SK-N-SH treated with all-trans-retinoic acid at 6 μM for 48 hours (cell line): Measurements from ENCODE around the gene PSMC1.

Experiments used
- ATAC-seq: fragments of 200-7000 bp; cut with Tn5 transposase; 3 replicates; pipeline ENCODE4 v1.9.1; 2020; ENCODE audit warnings: mild to moderate bottlenecking, moderate library complexity
- ARNTL ChIP-seq: fragments of 450-650 bp; formaldehyde crosslinking; IDR thresholded peaks from 2 replicates; pipeline ENCODE4 v1.5.0; 2020; ENCODE audit warnings: low read depth, mild to moderate bottlenecking, moderate library complexity, borderline replicate concordance
- BACH2 ChIP-seq: fragments of 250-450 bp; sonication (Bioruptor Pico); IDR thresholded peaks from 2 replicates; pipeline ENCODE4 v1.9.0; 2021; ENCODE audit warnings: mild to moderate bottlenecking, borderline replicate concordance
- CREB5 ChIP-seq: fragments of 250-450 bp; sonication (Bioruptor Pico); IDR thresholded peaks from 2 replicates; pipeline ENCODE4 v1.5.1; 2020; ENCODE audit warnings: low read depth, mild to moderate bottlenecking, moderate library complexity
- CSRNP3 ChIP-seq: fragments of 250-450 bp; sonication (Bioruptor Pico); IDR thresholded peaks from 2 replicates; pipeline ENCODE4 v1.5.1; 2021; ENCODE audit warnings: mild to moderate bottlenecking, moderate library complexity
- ESRRG ChIP-seq: fragments of 250-450 bp; sonication (Bioruptor Pico); IDR thresholded peaks from 2 replicates; pipeline ENCODE4 v1.6.1; 2021; ENCODE audit warnings: mild to moderate bottlenecking
- GLIS3 ChIP-seq: fragments of 250-450 bp; sonication (Bioruptor Pico); IDR thresholded peaks from 2 replicates; pipeline ENCODE4 v1.5.0; 2020; ENCODE audit warnings: mild to moderate bottlenecking, moderate library complexity
- ISL1 ChIP-seq: fragments of 250-450 bp; sonication (Bioruptor Pico); IDR thresholded peaks from 2 replicates; pipeline ENCODE4 v2.1.2; 2022; ENCODE audit warnings: mild to moderate bottlenecking, moderate library complexity
- PATZ1 ChIP-seq: fragments of 250-450 bp; sonication (Bioruptor Pico); IDR thresholded peaks from 2 replicates; pipeline ENCODE4 v1.8.0; 2020; ENCODE audit warnings: mild to moderate bottlenecking, moderate library complexity, borderline replicate concordance
- POU6F1 ChIP-seq: fragments of 250-450 bp; sonication (Bioruptor Pico); IDR thresholded peaks from 2 replicates; pipeline ENCODE4 v1.8.0; 2021; ENCODE audit warnings: low read depth, mild to moderate bottlenecking, moderate library complexity, borderline replicate concordance
- PPARA ChIP-seq: fragments of 250-450 bp; sonication (Bioruptor Pico); IDR thresholded peaks from 2 replicates; pipeline ENCODE4 v1.5.0; 2020; ENCODE audit warnings: mild to moderate bottlenecking, borderline replicate concordance
- RARB ChIP-seq: fragments of 250-450 bp; sonication (Bioruptor Pico); IDR thresholded peaks from 2 replicates; pipeline ENCODE4 v1.8.0; 2021; ENCODE audit warnings: mild to moderate bottlenecking, moderate library complexity
- TCF4 ChIP-seq: fragments of 250-450 bp; sonication (Bioruptor Pico); IDR thresholded peaks from 2 replicates; pipeline ENCODE4 v1.8.0; 2021; ENCODE audit warnings: mild to moderate bottlenecking, moderate library complexity, borderline replicate concordance
- TOX ChIP-seq: fragments of 250-450 bp; sonication (Bioruptor Pico); IDR thresholded peaks from 2 replicates; pipeline ENCODE4 v1.8.0; 2021; ENCODE audit warnings: mild to moderate bottlenecking, moderate library complexity, borderline replicate concordance
- TSHZ2 ChIP-seq: fragments of 250-450 bp; sonication (Bioruptor Pico); IDR thresholded peaks from 2 replicates; pipeline ENCODE4 v1.5.0; 2020; ENCODE audit warnings: mild to moderate bottlenecking, moderate library complexity
- ZFP30 ChIP-seq: fragments of 450-650 bp; formaldehyde crosslinking; IDR thresholded peaks from 2 replicates; pipeline ENCODE4 v1.5.0; 2022; ENCODE audit warnings: mild to moderate bottlenecking, moderate library complexity
- ZNF565 ChIP-seq: fragments of 450-650 bp; formaldehyde crosslinking; conservative IDR thresholded peaks from 2 replicates; pipeline ENCODE4 v1.5.0; 2020; ENCODE audit warnings: low read depth, mild to moderate bottlenecking, moderate library complexity
- ZNF70 ChIP-seq: fragments of 450-650 bp; formaldehyde crosslinking; IDR thresholded peaks from 2 replicates; pipeline ENCODE4 v1.5.0; 2020; ENCODE audit warnings: mild to moderate bottlenecking, moderate library complexity
- ZNF8 ChIP-seq: fragments of 450-650 bp; formaldehyde crosslinking; IDR thresholded peaks from 2 replicates; pipeline ENCODE4 v1.5.0; 2020; ENCODE audit warnings: mild to moderate bottlenecking, moderate library complexity

Gene PSMC1

DNA sequence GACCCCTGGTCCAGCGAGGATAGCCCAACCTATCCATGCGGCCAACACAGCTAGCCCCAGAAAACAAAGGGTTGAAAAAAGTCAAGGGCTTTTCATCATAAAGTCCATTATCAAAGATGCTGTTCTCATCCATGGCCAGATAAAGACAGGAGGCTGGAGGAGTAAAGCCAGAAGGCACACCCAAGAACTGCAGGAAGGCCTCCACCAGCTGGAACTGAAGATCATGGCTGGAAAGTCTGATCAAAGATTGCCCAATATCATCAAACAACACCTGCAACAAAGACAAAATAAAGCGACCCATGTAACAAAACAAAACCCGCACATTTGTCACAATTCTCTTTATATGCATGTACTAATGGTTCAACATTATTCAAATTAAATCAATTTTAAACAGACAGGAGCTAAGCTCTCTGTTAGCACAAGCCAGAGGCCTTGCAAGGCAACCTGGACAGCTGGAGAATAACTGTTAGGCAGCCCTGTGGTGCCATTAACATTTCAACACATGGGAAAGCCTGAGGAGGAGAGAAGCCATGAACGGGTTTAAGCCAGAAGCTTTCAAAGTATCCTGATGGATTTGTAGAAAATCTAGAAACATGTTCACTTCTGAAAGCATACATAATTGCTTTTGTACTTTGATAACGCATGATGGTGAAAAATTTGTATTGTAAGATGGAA, 34.1 kb downstream of the PSMC1 start (continued):
- TF ChIP-seq TSHZ2 (CRISPR knock-in tag) (no peak), ZNF8 (CRISPR knock-in tag) (no peak), ZNF70 (CRISPR knock-in tag) (no peak), ARNTL (CRISPR knock-in tag) (no peak)
- TF ChIP-seq, all 23 proteins: peak for 0

- no peak for TF ChIP-seq TSHZ2 (CRISPR knock-in tag)
- no peak for TF ChIP-seq ARNTL (CRISPR knock-in tag)
- no peak for TF ChIP-seq ESRRG (CRISPR knock-in tag)
- TF ChIP-seq CSRNP3 (CRISPR knock-in tag): no peak
- TF ChIP-seq TCF4 (CRISPR knock-in tag): no peak
- TF ChIP-seq BACH2 (CRISPR knock-in tag): no peak
- TF ChIP-seq PATZ1 (CRISPR knock-in tag): no peak
- no peak for TF ChIP-seq ZNF70 (CRISPR knock-in tag)
- no peak for TF ChIP-seq ZFP30 (CRISPR knock-in tag)
- no peak for TF ChIP-seq TOX
- no peak for TF ChIP-seq CREB5 (CRISPR knock-in tag)
- TF ChIP-seq PPARA: no peak
- TF ChIP-seq ZNF8 (CRISPR knock-in tag): no peak
- no peak for ATAC-seq
Observed at GRCh38 chr14:90291699-90292098, 35.3 kb downstream of the PSMC1 start.

- no peak; the same call in 2 of the 3 replicates for ATAC-seq
- TF ChIP-seq RARB (CRISPR knock-in tag) (no peak), ZNF565 (CRISPR knock-in tag) (no peak), ARNTL (CRISPR knock-in tag) (no peak), PPARA (no peak), TOX (no peak), TCF4 (CRISPR knock-in tag) (no peak), CSRNP3 (CRISPR knock-in tag) (no peak), ISL1 (CRISPR knock-in tag) (no peak), POU6F1 (CRISPR knock-in tag) (no peak), ZFP30 (CRISPR knock-in tag) (no peak), GLIS3 (no peak)
Observed at GRCh38 chr14:90293766-90294730, 37.7 kb downstream of the PSMC1 start.
